ENCODE data around the gene SORBS1.

Gene SORBS1

GRCh38 chr10:95475827-95476468 is 85.2 kb downstream of the SORBS1 start (continued):
- no peak for TF ChIP-seq PRDM10 (tag by site-specific recombination; IDR thresholded peaks at IDR 0.05)
- TF ChIP-seq GLI2 (tag by site-specific recombination; IDR thresholded peaks at IDR 0.05; ENCODE audit: borderline replicate concordance, low read depth), result peak; percentile 73; the same call in 1 of the 2 replicates
- TF ChIP-seq ZNF645 (tag by site-specific recombination; IDR thresholded peaks at IDR 0.05), result no peak
- TF ChIP-seq ZNF548 (tag by site-specific recombination; IDR thresholded peaks at IDR 0.05), result no peak
- TF ChIP-seq GLIS2 (tag by site-specific recombination; IDR thresholded peaks at IDR 0.05), result no peak

- H3K36me3 ChIP-seq (ENCODE audit: control insufficient read depth in 2 of 2, insufficient read depth in 1 of 2, low read length in 2 of 2), result no peaks in the 10 kb centered on the region
- ChIA-PET CTCF (interaction anchor here (0.8 to 1.2 kb wide), 2 partner anchors 35 to 125 kb away, joined by 3 read pairs; no protein-coding TSS in a partner anchor), POLR2A (interaction anchor here (1.0 kb wide), 1 partner anchor 9 kb away, joined by 4 read pairs; no protein-coding TSS in a partner anchor)
- H3K27ac ChIP-seq (ENCODE audit: extremely low read depth, low read depth, low read length), result peak overlapping the region; percentile 18; the same call in 1 of the 2 replicates
- TF ChIP-seq ZNF202 (tag by site-specific recombination; IDR thresholded peaks at IDR 0.05; ENCODE audit: borderline replicate concordance) (no peak), KLF7 (tag by site-specific recombination; IDR thresholded peaks at IDR 0.05; ENCODE audit: borderline replicate concordance) (no peak), ZNF843 (tag by site-specific recombination; IDR thresholded peaks at IDR 0.05) (no peak), ZNF580 (tag by site-specific recombination; IDR thresholded peaks at IDR 0.05) (no peak), ZNF354C (tag by site-specific recombination; IDR thresholded peaks at IDR 0.05; ENCODE audit: borderline replicate concordance, low read depth) (no peak), OSR2 (tag by site-specific recombination; IDR thresholded peaks at IDR 0.05) (no peak), ZNF776 (tag by site-specific recombination; IDR thresholded peaks at IDR 0.05; ENCODE audit: borderline replicate concordance) (no peak), PRDM4 (tag by site-specific recombination; IDR thresholded peaks at IDR 0.05) (no peak), ZNF830 (tag by site-specific recombination; IDR thresholded peaks at IDR 0.05; ENCODE audit: low read depth) (no peak), SALL2 (tag by site-specific recombination; IDR thresholded peaks at IDR 0.05; ENCODE audit: borderline replicate concordance) (no peak), ZNF223 (tag by site-specific recombination; IDR thresholded peaks at IDR 0.05) (no peak), ZNF175 (tag by site-specific recombination; IDR thresholded peaks at IDR 0.05) (no peak), AEBP2 (tag by site-specific recombination; IDR thresholded peaks at IDR 0.05; ENCODE audit: borderline replicate concordance) (no peak), SCRT2 (tag by site-specific recombination; IDR thresholded peaks at IDR 0.05) (no peak), GLIS2 (tag by site-specific recombination; IDR thresholded peaks at IDR 0.05) (no peak), GLI4 (tag by site-specific recombination; IDR thresholded peaks at IDR 0.05) (no peak), ZNF692 (tag by site-specific recombination; IDR thresholded peaks at IDR 0.05) (no peak), GLI2 (tag by site-specific recombination; IDR thresholded peaks at IDR 0.05; ENCODE audit: borderline replicate concordance, low read depth) (no peak), ZFP3 (tag by site-specific recombination; IDR thresholded peaks at IDR 0.05; ENCODE audit: low read depth) (no peak)
- H3K9me3 ChIP-seq (ENCODE audit: control insufficient read depth, insufficient read depth, low read depth, low read length), result no peaks in the 10 kb centered on the region
- H3K4me3 ChIP-seq (ENCODE audit: low read depth, low read length), result no peak overlapping the region
- H3K4me1 ChIP-seq (ENCODE audit: control insufficient read depth, insufficient read depth, low read length), result peaks cover 26% of the 10 kb centered on the region
These were observed 86.2 kb downstream of the SORBS1 start for GRCh38 chr10:95475003-95475383.

Measured in HEK293 (cell line).